ENCODE results near the gene TTLL10.

Gene TTLL10

DNA sequence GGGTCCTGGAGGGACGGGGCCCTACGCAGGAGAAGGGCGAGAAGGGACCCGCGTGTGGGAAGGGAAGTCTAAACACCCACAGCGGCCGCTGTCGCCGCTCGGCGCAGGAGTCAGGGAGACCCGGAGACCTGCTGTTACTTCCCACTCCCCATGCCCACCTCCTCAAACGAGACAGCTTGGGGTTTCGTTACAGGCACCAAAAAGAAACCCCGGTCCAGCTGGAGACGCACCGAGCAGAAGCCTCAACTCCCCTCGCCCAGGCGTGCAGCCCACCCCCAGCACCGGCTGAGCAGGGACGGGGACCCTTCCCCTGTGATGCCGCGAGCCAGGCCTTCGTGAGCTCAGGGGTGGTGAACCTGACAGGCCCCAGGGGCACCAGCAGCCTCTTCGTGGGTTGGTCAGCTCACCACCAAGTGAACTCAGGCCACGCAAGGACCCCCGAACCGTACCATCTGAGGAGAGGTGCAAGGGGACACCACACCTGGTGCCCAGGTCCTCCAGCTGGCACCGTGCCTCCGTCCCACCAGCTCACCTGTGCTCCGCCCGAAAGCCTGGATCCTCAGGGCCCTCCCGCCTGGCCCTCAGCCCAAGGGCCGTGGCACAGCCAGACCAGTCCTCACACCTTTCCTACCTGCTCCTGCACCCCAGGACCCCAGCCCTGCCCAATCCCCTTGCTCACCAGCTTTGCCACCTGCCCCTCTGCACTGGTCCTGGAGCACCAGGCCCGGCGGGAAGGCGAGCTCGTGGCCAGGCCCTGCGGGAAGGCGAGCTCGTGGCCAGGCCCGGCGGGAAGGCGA is 53.1 kb downstream of the TTLL10 start:
- no peak overlapping the region for H3K4me3 ChIP-seq (replicated peaks in 1 of 2; ENCODE audit: low read depth in 2 of 2, low read length in 2 of 2)
- no peak for DNase-seq (ENCODE audit: low read depth in 2 of 2)
- TF ChIP-seq, protein P1, sequence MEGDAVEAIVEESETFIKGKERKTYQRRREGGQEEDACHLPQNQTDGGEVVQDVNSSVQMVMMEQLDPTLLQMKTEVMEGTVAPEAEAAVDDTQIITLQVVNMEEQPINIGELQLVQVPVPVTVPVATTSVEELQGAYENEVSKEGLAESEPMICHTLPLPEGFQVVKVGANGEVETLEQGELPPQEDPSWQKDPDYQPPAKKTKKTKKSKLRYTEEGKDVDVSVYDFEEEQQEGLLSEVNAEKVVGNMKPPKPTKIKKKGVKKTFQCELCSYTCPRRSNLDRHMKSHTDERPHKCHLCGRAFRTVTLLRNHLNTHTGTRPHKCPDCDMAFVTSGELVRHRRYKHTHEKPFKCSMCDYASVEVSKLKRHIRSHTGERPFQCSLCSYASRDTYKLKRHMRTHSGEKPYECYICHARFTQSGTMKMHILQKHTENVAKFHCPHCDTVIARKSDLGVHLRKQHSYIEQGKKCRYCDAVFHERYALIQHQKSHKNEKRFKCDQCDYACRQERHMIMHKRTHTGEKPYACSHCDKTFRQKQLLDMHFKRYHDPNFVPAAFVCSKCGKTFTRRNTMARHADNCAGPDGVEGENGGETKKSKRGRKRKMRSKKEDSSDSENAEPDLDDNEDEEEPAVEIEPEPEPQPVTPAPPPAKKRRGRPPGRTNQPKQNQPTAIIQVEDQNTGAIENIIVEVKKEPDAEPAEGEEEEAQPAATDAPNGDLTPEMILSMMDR (IDR thresholded peaks at IDR 0.05; ENCODE audit: low read depth, low read length) = no peak

DNA sequence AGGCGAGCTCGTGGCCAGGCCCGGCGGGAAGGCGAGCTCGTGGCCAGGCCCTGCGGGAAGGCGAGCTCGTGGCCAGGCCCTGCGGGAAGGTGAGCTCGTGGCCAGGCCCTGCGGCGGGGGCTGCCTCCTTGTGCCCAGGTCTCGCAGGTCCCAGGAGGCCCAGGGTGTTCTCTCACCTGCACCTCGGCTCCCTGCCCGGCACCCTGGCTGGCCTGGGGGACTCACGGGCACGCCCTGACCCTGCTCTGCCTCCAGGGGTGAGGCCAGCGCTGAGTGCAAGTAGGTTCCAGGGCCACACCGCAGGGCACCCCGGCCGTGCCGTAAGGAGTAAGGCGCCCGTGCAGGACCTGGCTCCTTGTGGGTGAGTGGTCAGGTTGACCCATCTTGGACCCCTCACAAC is 53.7 kb downstream of the TTLL10 start:
- TF ChIP-seq, protein P1 (IDR thresholded peaks at IDR 0.05; ENCODE audit: low read depth, low read length) = no peak
- no peak overlapping the region for H3K4me3 ChIP-seq (replicated peaks in 1 of 2; ENCODE audit: low read depth in 2 of 2, low read length in 2 of 2)
- DNase-seq (ENCODE audit: low read depth in 2 of 2) = no peak

DNA sequence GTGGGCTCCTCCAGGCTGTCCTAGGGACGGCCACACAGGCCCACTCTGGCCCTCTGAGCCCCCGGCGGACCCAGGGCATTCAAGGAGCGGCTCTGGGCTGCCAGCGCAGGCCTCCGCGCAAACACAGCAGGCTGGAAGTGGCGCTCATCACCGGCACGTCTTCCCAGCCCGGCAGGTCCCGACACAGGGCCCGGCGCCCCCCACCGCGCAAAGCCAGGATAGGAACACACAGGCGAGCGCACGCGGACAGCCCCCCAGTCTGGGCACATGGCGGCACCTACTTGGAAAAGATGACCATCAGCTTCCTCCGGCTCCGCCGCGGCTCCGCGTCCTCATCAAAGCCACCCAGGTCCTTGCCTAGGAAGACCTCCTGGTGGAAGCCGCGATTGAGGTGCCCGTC is 54.5 kb downstream of the TTLL10 start:
- TF ChIP-seq, protein P1 (IDR thresholded peaks at IDR 0.05; ENCODE audit: low read depth, low read length) = no peak
- no peak overlapping the region for H3K4me3 ChIP-seq (replicated peaks in 1 of 2; ENCODE audit: low read depth in 2 of 2, low read length in 2 of 2)
- DNase-seq (ENCODE audit: low read depth in 2 of 2) = no peak

DNA sequence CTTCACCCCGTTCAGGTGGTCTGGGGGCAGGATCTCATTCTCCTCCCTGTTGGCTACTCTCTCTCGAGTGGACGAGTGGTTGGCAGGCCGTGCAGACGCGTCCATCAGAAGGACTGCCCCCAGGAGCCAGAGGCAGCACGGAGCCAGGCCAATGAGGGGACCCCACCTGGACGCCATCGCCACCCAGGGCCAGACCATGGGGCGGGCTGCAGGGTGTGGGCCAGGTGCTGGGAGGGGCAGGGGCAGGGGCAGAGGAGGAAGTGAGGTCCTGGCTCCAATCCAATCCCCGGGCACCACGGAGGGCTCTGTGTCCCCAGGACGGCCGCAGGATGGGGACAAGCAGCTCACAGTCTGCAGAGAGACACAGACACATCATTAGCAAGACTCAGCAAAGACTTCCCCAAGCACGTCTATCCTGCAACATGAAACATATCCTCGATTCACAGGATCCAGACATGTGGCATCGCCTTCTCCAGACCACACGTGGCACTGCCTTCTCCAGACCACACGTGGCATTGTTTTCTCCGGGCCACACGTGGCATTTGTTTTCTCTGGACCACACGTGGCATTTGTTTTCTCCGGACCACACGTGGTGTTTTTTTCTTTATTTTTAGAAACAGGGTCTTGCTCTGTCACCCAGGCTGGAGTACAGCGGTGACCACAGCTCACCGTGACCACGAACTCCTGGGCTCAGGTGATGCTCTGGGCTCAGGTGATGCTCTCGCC is 55.1 kb downstream of the TTLL10 start:
- TF ChIP-seq, protein P1 (IDR thresholded peaks at IDR 0.05; ENCODE audit: low read depth, low read length) = no peak
- no peak overlapping the region for H3K4me3 ChIP-seq (replicated peaks in 1 of 2; ENCODE audit: low read depth in 2 of 2, low read length in 2 of 2)

DNA sequence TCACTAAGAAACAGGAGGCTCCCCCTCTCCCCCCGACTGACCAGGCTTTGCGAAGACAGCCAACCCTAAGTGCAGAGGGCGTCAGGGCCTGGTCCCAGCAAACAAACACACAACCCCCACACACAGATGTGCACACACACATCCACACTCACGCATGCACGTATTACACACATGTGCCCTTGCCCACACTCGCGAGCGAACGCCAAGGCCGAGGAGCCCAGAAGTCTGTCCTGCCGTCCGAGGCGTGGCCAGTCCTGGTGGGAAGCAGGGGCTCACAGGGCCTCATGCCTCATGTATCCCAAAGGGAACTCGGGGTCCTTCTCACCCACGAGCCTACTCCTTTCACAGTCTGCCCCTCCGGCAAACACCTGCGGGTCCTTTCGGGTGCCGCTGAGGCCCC is 56.1 kb downstream of the TTLL10 start:
- no peak overlapping the region for H3K4me3 ChIP-seq (replicated peaks in 1 of 2; ENCODE audit: low read depth in 2 of 2, low read length in 2 of 2)
- TF ChIP-seq, protein P1 (IDR thresholded peaks at IDR 0.05; ENCODE audit: low read depth, low read length) = no peak
- no peak for DNase-seq (ENCODE audit: low read depth in 2 of 2)

More for the DNA sequence above, 55.1 kb downstream of the TTLL10 start:
- no peak for DNase-seq (ENCODE audit: low read depth in 2 of 2)

DNA sequence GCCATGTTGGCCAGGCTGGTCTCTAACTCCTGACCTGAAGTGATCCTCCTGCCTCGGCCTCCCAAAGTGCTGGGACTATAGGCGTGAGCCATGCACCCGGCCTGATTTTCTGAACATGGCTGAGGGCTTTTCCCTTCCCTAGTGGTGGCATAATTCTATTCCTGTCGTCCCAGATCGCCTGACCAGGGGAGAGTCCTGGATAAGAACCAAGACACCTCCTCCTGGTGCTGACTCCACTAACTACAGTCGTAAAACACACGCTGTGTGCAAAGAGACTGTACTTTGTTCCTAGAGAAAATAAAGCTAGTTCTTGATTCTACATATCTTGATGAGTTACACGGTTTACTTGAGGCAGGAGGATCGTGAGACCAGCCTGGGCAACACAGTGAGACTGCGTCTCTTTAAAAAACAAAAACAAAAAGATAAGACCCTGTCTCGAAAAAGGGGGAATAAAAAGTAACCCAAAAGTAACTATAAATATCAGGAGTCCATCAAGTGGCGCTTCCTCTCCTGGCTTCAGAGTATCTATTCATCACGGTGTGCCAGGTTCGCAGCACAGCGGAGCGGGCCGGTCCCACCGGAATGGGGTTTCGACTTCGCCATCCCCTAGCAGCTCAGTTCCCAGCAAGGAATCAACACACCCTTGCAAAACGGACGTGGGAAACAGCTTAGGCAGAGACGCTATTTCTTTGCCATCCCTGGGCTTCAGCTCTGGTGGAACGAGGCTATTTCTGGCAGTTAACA is 57.1 kb downstream of the TTLL10 start:
- TF ChIP-seq, protein P1 (IDR thresholded peaks at IDR 0.05; ENCODE audit: low read depth, low read length) = peak; percentile 42
- peak; percentile 76 to 81 for DNase-seq (ENCODE audit: low read depth in 2 of 2)
- peak overlapping the region; percentile 75 to 89 for H3K4me3 ChIP-seq (replicated peaks in 1 of 2; ENCODE audit: low read depth in 2 of 2, low read length in 2 of 2)
